8988T (cell line): ENCODE results near the gene RHOB.
"Not testable (repeated sequence)": the region's sequence is repeated elsewhere in the genome, so short reads cannot be mapped to it uniquely, and the experiment has no call there.

Experiments used
- DNase-seq: peaks from one replicate; pipeline ENCODE4 v3.0.0; 2011

RHOB gene

GRCh38 chr2:20446917-20447436, at the start of gene RHOB:
Gene RHOB, plus strand, starts transcription at chr2:20447074. Its CDS starts 392 bp downstream, at chr2:20447466.
- peak; percentile 98 for DNase-seq

- DNase-seq: no peak
Measured at GRCh38 chr2:20397811-20398447, 48.9 kb upstream of the RHOB start.

GRCh38 chr2:20398956-20399567, 47.8 kb upstream of the RHOB start:
- DNase-seq: no peak

GRCh38 chr2:20400306-20400705, 46.6 kb upstream of the RHOB start:
- DNase-seq: no peak

- DNase-seq: no peak
Measured at GRCh38 chr2:20400787-20401488, 45.9 kb upstream of the RHOB start.

GRCh38 chr2:20401489-20401835, 45.4 kb upstream of the RHOB start:
- no peak for DNase-seq

GRCh38 chr2:20403774-20404312, 43.0 kb upstream of the RHOB start:
- DNase-seq: no peak

- no peak for DNase-seq
Measured at GRCh38 chr2:20404950-20405349, 41.9 kb upstream of the RHOB start.

- DNase-seq: no peak
Measured at GRCh38 chr2:20409039-20409438, 37.8 kb upstream of the RHOB start.

GRCh38 chr2:20410556-20411277, 36.2 kb upstream of the RHOB start:
- no peak for DNase-seq

- peak; percentile 44 for DNase-seq
Measured at GRCh38 chr2:20411361-20411894, 35.4 kb upstream of the RHOB start.

- no peak for DNase-seq
Measured at GRCh38 chr2:20414806-20415205, 32.1 kb upstream of the RHOB start.

GRCh38 chr2:20415511-20415918, 31.4 kb upstream of the RHOB start:
- DNase-seq: no peak

GRCh38 chr2:20416723-20417122, 30.2 kb upstream of the RHOB start:
- DNase-seq: no peak

- not testable (repeated sequence) for DNase-seq
Measured at GRCh38 chr2:20417230-20417821, 29.5 kb upstream of the RHOB start.

GRCh38 chr2:20418519-20418918, 28.4 kb upstream of the RHOB start:
- no peak for DNase-seq

- DNase-seq: no peak
Measured at GRCh38 chr2:20419007-20419576, 27.8 kb upstream of the RHOB start.

- DNase-seq: no peak
Measured at GRCh38 chr2:20419752-20420151, 27.1 kb upstream of the RHOB start.

GRCh38 chr2:20421336-20421987, 25.4 kb upstream of the RHOB start:
- no peak for DNase-seq

GRCh38 chr2:20421988-20422370, 24.9 kb upstream of the RHOB start:
- DNase-seq: no peak
